Fibroblast of peridontal ligament (primary cell): ENCODE data around the gene IL16.
A peak's percentile ranks its signal among the peaks of the same experiment; 100 is the strongest.

ENCODE experiments used
- DNase-seq: peaks from one replicate; pipeline ENCODE4 v3.0.0-alpha.2; 2010; ENCODE audit errors: extremely low read depth

Gene IL16

GRCh38 chr15:81294516-81294880 is 97.8 kb downstream of the IL16 start:
- no peak for DNase-seq

DNA sequence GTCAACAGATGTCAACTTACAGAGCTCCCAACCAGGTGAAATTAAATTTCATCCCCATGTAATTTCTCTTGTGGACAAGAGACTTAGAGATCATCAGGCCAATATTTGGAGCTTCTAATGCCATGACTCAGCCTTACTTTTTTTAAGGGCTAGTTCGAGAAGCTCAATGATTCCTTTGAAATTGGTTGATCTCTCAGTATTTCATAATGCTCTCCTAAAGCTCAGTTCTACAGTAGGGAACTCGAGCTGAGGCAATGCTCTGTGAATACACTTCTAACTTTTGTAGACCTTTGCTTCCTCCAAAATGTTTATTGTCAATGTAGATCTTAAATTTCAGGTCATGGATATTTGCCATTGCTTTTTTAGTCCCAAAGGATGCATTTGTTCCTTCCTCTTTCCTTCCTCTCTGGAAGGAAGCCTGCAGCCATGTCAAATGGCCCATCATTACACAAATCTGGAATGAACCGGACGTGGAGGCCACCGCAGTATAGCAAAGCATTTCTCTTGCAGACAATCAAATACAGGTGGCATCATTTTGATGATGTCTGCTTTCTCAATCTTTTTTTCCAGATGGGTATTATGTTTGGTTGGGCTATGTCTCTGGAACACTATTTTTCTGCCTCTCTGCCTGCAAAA is 98.9 kb downstream of the IL16 start:
- DNase-seq = peak; percentile 18

GRCh38 chr15:81296186-81296585 is 99.5 kb downstream of the IL16 start:
- DNase-seq = no peak

DNA sequence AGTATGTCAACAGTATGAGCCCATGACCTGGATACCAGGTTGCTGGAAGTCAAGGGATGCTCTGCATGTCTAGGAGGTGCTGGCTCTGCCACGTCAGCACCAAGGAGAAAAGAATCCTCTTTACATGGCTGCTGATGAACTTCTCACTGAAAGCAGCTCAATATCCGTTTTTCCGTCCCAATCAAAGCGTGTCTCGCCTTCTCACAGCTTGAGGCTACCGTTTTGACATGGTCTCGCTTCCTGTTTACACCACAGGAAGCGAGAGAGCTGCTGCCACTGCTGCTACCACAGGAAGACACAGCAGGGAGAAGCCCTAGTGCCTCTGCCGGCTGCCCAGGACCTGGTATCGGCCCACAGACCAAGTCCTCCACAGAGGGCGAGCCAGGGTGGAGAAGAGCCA is 100.0 kb downstream of the IL16 start:
- no peak for DNase-seq

DNA sequence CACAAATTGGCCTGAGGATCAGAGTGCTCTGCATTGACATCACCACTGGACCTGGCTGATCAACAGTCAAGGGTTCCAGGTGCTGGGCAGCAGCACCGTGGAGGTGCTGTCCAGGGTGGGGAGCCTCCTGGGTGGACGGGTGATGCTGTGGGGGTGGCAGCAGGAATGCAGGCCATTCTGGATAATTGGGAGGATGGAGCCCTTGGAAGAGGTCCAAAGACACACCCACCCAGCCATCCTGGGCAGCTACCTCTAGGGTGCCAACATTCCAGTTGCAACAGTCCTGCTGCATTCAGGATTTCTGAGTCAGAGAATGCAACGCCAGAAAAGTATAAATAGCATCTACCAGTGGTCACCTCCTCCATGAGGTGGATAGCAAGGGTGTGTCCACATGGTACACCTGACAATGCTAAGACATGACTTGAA is 100.5 kb downstream of the IL16 start:
- DNase-seq = peak; percentile 11

DNA sequence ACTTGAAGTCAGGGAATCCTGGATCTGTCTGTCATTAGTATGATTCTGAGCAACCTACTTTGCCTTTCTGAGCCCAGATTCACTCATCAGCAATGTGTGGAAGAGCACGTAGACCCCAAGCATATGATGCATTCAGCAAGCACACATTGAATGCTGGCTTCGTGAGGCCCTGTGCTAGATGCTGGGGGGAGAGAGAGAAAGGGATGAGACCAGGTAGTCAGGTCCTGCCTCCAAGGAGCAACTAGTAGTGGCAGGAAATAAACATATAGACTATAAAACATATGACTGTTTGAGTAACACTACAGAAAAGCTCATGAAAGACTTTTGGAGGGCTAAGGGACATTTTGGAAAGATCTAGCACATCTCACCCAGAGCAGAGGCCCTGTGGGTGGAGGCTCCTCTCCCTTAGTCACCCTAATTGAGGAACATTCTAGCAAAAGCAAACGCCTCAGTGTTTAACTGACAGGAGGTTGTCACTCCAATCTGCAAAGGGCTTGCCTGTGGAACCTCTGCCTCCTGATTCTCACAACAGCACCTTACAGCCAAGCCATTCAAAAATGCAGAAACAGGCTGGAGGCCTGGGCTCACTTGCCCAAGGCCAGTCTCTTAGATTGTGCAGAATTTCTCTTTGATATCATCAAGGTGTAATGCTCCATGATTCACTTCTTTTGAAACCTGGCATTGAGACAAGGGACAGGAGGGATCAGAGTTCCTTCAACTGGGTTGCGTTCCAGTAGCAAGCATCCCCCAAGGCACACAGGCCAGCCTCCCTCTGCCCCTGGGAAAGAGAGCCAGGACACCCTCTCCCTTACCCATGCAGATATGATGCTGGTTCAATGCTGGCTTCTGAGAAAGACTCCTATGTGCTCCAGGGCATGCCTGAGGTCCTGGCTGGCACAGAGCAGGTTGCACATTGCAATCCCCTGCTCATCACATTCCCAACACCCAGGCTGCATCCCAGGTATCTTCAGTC is 101.2 kb downstream of the IL16 start:
- no peak for DNase-seq

DNA sequence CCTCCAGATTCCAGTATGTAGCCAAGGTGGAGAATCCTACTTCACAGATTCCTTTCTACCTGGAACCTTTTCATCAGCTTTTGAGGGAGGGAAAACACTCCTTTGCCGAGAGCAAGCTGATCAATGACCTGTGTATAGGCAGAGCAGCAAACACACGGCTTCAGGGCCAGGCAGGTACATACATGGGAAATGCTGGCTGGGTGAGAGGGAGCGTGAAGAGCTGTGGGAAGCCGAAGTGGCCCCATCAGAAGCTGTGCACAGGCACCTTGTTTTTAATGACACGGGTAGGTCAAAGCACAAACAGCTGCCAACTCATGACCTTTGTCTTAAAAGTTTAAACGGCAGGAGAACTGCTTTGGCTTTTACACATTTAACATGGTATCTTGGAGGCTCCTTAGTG is 101.9 kb downstream of the IL16 start:
- no peak for DNase-seq

DNA sequence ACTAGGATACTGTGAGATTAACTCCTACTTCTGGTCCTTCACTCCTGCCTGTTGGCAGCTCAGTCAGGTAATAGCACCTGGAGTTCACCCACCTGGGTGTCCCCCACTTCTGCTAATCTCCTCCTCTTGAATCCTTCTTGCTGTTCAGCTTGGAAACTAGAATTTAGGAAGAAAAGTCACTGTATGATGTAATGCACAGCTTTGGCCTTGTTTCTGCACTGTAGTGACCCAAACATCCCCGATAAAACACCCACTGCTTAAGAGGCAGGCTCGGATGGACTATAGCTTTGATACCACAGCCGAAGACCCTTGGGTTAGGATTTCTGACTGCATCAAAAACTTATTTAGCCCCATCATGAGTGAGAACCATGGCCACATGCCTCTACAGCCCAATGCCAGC is 102.5 kb downstream of the IL16 start:
- DNase-seq = no peak

DNA sequence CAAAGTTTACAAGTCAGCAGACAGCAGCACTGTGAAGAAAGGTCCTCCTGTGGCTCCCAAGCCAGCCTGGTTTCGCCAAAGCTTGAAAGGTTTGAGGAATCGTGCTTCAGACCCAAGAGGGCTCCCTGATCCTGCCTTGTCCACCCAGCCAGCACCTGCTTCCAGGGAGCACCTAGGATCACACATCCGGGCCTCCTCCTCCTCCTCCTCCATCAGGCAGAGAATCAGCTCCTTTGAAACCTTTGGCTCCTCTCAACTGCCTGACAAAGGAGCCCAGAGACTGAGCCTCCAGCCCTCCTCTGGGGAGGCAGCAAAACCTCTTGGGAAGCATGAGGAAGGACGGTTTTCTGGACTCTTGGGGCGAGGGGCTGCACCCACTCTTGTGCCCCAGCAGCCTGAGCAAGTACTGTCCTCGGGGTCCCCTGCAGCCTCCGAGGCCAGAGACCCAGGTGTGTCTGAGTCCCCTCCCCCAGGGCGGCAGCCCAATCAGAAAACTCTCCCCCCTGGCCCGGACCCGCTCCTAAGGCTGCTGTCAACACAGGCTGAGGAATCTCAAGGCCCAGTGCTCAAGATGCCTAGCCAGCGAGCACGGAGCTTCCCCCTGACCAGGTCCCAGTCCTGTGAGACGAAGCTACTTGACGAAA is 103.1 kb downstream of the IL16 start:
- no peak for DNase-seq

GRCh38 chr15:81301385-81301784 is 104.7 kb downstream of the IL16 start:
- no peak for DNase-seq

GRCh38 chr15:81301815-81302399 is 105.2 kb downstream of the IL16 start:
- no peak for DNase-seq

DNA sequence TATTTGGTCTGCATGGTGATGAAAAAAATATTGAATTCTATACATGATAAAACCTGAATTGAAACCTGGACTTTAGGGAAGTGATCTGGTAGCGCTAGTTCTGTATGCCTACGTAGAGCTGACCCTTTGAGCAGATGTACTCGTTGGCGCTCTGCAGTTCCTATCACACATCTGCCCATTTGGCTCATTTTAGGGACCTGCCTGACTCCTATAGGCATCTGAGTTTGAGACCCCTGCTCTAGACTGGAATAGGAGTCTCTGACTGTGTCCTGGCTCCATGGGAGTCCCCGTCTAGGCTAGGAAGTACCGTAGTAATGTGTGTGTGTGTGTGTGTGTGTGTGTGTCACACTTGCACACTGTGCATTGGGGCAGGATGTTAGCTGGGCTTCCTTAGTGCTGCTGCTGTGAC is 106.0 kb downstream of the IL16 start:
- DNase-seq = no peak

- no peak for DNase-seq
Measured at GRCh38 chr15:81303244-81304225, 106.9 kb downstream of the IL16 start.

DNA sequence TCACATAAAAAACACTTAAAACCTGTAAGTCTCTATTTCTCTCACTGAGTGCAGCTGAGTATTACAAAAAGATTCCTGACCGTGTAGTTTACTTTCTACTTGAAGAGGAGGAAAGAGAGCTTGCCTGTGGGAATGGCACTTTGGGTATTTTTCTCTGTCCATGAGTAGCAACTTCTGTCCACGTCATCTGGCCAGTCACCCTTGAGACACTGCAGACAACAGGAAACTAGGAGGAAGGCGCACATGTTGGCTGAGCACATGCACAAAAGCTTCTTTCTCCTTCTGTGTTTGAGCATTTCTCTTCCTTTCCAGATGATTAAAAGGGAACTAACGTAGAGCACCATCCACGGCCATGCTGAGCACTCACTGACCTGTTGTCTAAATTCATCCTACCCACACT is 107.5 kb downstream of the IL16 start:
- DNase-seq = peak; percentile 28

GRCh38 chr15:81308260-81308659 is 111.6 kb downstream of the IL16 start:
- DNase-seq = peak; percentile 30

DNA sequence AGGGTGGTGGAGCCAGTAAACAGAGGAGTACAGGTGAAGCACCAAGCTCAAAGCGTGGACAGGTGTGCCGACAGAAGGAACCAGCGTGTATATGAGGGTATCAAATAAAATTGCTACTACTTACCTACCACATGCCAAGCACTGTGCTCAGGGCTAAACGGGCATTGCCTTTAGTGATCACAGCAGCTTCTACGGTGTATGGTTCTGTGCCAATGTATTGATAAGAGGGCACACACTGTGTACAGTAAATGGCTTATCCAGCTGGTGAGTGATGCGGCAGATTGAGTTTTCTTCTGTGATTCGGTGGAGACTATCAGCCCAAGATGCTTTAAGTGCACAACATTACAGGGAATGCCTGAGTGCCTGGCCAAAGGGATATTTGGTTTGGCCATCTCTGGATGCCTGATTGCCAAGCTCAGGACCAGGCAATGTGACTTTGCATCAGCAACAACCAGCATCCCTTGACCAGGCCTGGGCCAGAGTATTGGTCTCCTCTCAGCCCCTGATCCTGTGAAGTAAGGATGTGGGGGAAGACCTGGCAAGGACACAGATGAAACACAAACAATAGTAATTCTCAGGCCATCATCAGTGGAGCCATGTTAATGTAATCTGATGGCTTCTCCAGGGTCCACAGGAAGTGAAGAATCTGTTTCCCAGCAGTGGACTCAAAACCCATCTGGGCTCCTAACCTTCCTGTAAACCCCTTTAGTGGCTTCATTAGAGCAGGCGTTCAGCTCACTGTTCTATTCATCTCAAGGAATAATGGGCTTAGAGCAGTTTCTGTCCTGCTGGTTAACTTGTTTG is 113.2 kb downstream of the IL16 start:
- no peak for DNase-seq

DNA sequence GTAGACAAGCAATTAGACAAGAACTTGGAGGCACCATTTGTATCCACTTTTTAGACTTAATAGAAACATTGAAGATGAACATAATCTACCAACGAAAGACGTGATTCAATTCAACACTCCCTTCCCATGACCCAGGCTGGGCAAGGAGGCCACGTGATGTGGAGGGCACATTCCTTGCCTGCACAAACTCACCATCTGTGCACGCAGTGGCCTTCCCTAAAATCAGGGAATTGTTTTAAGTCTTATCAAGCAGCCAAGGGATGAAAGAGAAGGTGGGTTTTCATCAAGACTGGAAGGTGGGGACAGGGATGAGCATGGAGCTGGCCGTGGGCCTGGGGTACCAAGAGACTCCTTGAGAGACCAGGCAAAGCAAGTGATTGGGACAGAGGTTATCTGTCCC is 113.8 kb downstream of the IL16 start:
- no peak for DNase-seq

- no peak for DNase-seq
Measured at GRCh38 chr15:81311752-81312464, 115.2 kb downstream of the IL16 start.

DNA sequence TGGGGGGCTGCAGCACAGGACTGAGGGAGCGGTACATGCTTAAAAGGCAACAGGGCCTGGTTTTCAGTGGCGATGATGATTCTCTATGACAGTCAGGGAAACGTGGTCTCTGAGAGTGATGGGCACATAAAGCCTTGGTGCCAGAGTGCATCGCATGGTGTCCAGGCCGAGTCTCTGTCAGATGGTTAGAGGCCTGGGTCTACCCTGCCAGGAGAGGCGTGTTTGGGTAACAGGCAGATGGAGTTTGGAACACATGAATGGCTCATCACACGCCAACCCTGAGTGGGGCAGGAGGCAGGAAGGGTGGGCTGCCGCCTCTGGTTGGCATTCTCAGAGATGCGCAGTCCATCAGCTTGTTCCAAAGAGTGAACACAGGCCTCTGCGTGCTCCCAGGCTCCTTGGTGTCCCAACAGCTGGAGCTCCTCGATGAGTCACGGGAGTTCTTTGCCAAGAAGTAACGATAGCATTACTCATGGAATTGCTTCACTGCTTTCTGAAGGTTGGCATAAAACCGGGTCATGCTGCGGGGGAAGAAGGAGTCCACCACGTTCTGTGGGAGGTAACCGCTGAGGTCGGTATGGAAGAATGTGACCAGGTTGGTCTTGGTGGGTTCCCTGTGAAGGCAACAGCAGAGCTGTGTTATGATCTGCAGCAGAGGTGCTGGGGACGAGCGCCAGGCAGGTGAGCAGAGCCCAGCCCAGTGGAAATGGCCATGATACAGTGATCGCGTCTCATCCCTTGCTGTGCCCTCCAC is 116.3 kb downstream of the IL16 start:
- DNase-seq = peak; percentile 98
